Gastroesophageal sphincter (tissue), 3 donors: Measurements from ENCODE around the gene FABP7.

Source experiments
- EP300 ChIP-seq: sonication (generic); formaldehyde crosslinking; IDR thresholded peaks from one replicate; pipeline ENCODE4 v1.6.1; 2017; ENCODE audit warnings: antibody characterized with exemption, mild to moderate bottlenecking
- POLR2A ChIP-seq, 2 donors: fragments of 450-650 bp; IDR thresholded peaks; one replicate each; pipeline ENCODE4 v1.6.1; 2017; ENCODE audit warnings: antibody characterized with exemption in 2 of 2, mild to moderate bottlenecking in 2 of 2, moderate library complexity in 1 of 2
- POLR2AphosphoS5 ChIP-seq: sonication (generic); formaldehyde crosslinking; IDR thresholded peaks from one replicate; pipeline ENCODE4 v1.6.1; 2017; ENCODE audit warnings: antibody characterized with exemption
- TF ChIP-seq, protein P1 (sequence below), 4 experiments: fragments of 200-600 bp in 2 of 4; fragments of 450-650 bp in 2 of 4; sonication (generic) in 1 of 4; IDR thresholded peaks; one replicate each; pipeline ENCODE4 v1.5.1; 2017 to 2019; ENCODE audit warnings: antibody characterized with exemption in 4 of 4, mild to moderate bottlenecking in 2 of 4, moderate library complexity in 2 of 4

DNA sequence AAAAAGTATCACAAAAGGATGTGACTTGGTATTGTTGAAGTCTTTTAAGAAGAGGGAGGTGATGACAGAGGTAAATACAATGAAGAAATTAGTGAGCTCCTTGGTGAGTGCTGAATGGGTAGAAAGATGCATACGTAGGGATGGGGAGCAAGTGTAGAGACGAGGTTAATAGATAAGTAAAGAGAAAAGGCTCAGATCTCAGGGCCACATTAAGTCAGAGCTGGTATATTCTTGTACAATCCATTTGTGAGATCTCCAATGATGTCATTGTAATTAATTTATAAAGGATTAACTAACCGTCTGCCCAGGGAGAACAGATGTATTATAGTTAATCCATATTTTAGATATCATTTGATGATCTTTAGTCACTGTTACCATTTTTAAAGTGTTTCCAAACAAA lies 52.9 kb downstream of the FABP7 start:
- TF ChIP-seq, protein P1, sequence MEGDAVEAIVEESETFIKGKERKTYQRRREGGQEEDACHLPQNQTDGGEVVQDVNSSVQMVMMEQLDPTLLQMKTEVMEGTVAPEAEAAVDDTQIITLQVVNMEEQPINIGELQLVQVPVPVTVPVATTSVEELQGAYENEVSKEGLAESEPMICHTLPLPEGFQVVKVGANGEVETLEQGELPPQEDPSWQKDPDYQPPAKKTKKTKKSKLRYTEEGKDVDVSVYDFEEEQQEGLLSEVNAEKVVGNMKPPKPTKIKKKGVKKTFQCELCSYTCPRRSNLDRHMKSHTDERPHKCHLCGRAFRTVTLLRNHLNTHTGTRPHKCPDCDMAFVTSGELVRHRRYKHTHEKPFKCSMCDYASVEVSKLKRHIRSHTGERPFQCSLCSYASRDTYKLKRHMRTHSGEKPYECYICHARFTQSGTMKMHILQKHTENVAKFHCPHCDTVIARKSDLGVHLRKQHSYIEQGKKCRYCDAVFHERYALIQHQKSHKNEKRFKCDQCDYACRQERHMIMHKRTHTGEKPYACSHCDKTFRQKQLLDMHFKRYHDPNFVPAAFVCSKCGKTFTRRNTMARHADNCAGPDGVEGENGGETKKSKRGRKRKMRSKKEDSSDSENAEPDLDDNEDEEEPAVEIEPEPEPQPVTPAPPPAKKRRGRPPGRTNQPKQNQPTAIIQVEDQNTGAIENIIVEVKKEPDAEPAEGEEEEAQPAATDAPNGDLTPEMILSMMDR (IDR thresholded peaks at IDR 0.05), result no peak
- TF ChIP-seq POLR2A (IDR thresholded peaks at IDR 0.05) (no peak), EP300 (no peak), POLR2AphosphoS5 (no peak)
